GM18511 (cell line): ENCODE results near the gene CEP72.
"Not testable (repeated sequence)": the region's sequence is repeated elsewhere in the genome, so short reads cannot be mapped to it uniquely, and the experiment has no call there.

ENCODE experiments used
- ATAC-seq: cut with Tn5 transposase; IDR thresholded peaks from one replicate; pipeline ENCODE4 v1.9.1; 2021; ENCODE audit warnings: mild to moderate bottlenecking, moderate library complexity; ENCODE audit not compliant: unreplicated experiment

Gene CEP72

DNA sequence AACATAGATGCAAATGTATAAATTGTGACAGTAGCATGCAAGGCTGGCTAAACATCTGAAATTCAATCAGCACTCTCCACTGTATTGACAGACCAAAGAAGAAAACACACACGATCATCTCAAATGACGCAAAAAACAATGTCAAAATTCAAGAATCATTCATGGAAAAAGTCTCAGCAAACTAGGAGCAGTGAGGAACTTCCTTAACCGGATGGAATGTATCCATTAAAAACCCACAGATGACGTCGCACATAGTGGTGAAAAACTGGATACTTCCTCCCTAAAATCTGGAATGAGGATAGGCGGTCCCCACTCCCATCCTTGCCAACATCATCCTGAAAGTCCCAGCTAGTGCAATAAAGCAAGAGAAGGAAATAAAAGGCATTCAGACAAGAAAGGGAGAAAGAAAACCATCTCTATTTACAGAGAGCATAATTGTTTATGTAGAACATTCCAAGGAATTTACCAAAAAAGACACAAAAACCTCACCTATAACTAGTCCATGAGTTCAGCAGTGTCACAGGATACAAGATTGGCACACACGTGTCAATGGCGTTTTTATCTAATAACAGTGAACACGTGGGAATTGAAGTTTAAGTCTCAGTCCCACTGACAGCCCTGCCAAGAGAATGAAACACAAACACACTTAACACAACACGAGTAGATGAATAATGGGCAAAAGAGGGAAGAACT is 14.1 kb upstream of the CEP72 start:
- ATAC-seq: no peak

- no peak for ATAC-seq
Observed at GRCh38 chr5:598564-598890, 13.6 kb upstream of the CEP72 start.

- no peak for ATAC-seq
Observed at GRCh38 chr5:600886-601541, 11.1 kb upstream of the CEP72 start.

- no peak for ATAC-seq
Observed at GRCh38 chr5:601771-602465, 10.2 kb upstream of the CEP72 start.

- ATAC-seq: no peak
Observed at GRCh38 chr5:602466-603035, 9.6 kb upstream of the CEP72 start.

DNA sequence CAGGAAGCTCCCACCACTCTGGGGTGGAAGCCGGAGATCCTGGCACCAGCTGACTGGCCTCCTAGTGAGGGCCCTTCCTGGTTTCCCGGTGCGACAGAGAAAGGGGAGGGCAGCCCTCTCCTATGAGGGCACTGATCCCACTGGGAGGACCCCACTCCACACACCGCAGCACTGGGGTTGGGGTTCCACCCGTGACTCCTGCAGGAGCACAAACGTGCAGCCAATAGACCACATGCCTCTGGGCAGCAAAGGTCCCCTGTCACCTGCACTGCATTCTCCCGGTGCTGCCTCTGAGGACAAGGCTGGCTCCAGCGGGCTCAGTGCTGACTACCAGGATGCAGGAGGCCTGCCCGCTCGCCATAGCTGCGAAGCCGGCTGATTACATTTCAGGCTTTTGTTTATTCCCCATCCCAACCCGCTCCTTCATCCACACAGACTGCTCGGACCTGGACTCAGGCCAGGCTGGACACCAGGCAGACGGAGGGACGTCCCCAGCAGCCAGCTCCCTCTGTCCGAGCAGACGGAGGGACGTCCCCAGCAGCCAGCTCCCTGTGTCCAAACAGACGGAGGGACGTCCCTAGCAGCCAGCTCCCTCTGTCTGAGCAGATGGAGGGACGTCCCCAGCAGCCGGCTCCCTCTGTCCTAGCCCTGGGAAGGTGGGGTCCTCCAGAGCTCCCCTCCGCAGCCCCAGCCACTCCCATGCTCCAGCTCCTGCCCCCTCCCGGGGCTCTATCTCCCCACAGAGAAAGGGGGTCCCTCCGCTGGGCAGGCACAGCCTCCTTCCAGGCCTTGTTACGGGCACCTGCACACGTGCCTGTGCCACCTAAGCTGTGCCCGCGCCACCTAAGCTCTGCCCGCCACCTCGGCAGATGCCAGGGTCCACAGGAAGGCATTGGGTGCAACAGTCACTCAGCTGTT is 8.8 kb upstream of the CEP72 start:
- no peak for ATAC-seq

- ATAC-seq: no peak
Observed at GRCh38 chr5:604391-604831, 7.7 kb upstream of the CEP72 start.

DNA sequence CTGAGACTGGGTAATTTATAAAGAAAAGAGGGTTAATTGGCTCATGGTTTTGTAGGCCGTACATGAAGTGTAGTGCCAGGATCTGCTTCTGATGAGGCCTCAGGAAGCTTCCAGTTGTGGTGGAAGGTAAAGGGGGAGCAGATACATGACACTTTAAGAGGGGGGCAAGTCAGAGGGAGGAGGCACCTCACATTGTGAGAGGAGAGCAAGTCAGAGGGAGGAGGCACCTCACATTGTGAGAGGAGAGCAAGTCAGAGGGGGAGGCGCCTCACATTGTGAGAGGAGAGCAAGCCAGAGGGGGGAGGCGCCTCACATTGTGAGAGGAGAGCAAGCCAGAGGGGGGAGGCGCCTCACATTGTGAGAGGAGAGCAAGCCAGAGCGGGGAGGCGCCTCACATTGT is 7.0 kb upstream of the CEP72 start:
- ATAC-seq: not testable (repeated sequence)

DNA sequence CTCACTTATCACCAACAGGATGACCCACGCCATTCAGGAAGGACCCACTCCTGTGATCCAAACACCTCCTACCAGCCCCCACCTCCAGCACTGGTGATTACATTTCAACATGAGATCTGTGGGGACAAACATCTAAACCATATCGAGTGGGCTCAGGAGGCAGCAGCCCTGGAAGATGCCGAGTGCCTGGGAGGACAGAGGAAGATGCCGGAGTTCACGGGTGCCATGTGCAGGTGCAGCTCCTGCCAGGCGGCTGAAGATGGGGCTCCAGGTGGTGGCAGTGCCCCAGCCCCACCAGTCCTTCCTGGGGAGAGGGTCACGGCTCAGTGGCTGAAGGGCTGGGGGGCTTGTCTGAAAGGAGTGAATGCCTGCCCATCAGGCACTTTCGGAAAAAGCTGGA is 6.1 kb upstream of the CEP72 start:
- ATAC-seq: no peak

DNA sequence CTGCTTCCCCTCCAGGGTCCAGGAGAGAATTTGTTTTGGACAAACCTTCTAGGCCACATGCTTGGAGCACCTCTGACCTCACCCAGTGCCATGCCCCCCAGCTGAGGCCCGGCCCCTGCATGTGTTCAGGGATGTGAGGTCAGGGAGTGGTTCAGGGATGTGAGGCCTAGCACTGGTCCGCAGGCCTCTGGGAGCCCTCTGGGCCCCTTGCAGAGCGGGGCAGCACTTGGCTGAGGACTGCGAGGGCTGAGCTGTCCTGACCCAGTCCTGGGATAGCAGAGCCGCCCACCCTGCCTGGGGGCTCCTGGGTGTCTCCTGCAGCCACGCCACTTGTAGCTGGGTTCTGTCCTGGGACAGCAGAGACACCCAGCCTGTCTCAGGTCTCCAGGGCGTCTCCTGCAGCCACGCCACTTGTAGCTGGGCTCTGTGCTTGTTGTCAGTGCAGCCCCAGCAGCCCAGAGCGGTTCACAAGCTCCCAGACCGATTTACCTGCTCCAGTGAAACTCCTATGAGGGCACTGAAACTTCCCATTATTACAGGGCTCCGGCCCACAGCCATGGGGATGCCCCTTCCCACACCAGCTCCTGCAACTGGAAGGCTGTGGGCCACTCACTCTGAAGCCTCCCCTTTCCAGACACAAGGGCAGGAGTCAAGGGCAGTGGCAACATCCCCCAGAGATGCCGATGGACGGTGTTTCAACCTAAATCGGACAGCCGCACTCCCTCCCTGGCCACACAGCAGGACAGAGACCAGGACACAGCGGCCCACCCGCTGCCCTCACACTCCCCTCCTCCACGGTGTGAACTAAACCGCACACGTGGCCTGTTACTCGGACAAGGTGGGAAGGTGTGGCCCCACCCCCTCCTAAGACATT is 5.4 kb upstream of the CEP72 start:
- no peak for ATAC-seq

GRCh38 chr5:607541-608428 is 4.4 kb upstream of the CEP72 start:
- peak; percentile 63 for ATAC-seq

DNA sequence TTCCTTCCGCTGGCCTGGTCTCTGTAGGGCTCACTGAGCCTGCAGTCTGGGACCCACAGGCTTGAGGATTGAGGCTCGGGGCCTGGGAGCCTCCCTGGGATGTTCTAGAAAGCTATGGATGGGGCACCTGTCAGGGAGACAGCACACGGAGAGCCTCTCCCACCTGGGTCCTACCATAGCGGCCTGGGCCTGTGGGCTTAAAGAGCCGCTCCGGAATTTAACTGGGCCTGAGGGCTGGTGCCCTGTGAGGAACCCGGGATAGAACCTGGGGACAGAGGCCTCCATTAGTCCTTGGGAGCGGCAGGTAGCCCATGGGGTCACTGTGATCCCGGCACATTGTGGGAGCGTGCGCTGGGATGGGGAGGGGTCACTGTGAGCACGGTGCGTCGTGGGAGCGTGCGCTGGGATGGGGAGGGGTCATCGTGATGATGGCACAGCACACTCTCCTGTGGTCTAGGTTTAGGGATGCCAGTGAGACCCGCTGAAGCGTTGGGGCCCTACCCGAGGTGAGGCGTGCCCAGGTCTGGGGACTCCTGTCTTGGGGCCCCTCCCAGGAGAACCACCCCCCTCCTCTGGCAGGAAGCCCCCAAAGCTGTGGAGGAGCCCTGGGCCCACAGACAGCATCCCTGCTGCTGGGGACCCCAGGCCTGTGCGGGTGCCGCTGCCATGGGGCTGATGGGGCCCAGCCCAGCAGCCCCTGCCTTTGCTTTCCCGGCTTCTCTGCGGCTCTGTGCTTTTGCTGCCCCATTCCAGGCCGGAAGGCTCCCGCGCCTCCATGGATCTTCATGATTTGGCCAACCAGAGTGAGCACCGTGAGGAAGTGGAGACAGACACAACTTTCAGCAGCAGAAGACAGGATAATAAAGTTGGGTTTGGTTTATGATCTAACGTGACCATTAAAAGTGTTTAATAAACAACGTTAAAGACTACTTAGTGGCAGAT is 3.4 kb upstream of the CEP72 start:
- no peak for ATAC-seq

DNA sequence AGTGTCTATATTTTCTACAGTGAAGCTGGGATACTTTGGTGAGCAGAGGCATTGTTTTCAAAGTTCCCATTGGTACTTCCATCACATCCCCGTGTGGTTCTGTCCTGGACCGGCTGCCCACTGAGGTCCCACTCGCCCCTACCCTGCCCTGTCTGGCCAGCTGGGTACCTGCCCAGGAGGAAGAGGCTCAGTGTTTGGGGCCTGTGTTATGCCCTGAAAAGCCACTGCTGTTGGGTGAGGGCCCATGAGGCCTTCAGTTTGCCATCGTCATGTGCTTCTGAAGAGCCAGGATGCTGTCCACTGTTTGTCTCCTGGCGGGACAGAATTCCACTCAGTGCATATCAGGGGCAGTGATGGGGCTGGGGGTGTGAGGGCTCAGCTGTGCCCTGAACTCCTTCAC is 2.6 kb upstream of the CEP72 start:
- no peak for ATAC-seq

DNA sequence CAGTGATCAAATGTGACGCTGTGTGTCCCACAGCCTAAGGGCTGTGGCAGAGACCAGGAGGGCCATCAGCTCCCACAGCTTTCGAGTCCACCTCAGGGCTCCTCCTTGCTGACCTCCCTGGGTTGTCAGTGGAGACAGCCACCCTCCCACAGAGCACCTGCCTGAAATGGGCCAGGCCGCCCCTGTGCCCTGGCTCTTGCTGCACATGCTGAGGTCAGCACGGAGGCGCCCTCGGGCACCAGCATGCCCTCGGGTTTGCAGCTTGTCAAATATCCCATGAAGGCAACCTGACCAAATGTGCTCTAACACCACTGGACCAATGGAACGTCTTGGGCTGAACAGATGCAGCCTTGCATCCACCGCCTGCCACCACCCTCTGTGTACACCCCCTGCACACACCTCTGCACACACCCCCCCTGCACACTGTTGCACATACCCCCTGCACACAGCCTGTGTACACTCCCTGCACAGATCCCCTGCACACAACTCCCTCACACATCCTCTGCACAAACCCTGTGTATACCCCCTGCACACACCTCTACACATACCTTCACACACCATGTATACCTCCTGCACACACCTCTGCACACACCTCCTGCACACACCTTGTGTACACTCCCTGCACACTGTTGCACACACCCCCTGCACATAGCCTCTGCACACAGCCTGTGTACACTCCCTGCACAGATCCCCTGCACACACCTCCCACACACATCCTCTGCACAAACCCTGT is 2.0 kb upstream of the CEP72 start:
- ATAC-seq: no peak

GRCh38 chr5:610744-611730 is 1.1 kb upstream of the CEP72 start:
- no peak for ATAC-seq
